Measurements from ENCODE around the gene SPEG.

The SPEG gene

GRCh38 chr2:219408204-219408603 lies 26.4 kb upstream of the SPEG start:
- no peak overlapping the region for H3K4me2 ChIP-seq (ENCODE audit: low read length)
- H3K4me1 ChIP-seq (ENCODE audit: control insufficient read depth, low read length) = no peaks in the 10 kb centered on the region
- no peaks in the 10 kb centered on the region for H3F3A ChIP-seq (ENCODE audit: control insufficient read depth, insufficient read depth)
- TF ChIP-seq, protein P1, sequence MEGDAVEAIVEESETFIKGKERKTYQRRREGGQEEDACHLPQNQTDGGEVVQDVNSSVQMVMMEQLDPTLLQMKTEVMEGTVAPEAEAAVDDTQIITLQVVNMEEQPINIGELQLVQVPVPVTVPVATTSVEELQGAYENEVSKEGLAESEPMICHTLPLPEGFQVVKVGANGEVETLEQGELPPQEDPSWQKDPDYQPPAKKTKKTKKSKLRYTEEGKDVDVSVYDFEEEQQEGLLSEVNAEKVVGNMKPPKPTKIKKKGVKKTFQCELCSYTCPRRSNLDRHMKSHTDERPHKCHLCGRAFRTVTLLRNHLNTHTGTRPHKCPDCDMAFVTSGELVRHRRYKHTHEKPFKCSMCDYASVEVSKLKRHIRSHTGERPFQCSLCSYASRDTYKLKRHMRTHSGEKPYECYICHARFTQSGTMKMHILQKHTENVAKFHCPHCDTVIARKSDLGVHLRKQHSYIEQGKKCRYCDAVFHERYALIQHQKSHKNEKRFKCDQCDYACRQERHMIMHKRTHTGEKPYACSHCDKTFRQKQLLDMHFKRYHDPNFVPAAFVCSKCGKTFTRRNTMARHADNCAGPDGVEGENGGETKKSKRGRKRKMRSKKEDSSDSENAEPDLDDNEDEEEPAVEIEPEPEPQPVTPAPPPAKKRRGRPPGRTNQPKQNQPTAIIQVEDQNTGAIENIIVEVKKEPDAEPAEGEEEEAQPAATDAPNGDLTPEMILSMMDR (IDR thresholded peaks at IDR 0.05; ENCODE audit: low read depth, low read length, poor library complexity, severe bottlenecking) = no peak
- TF ChIP-seq EZH2phosphoT487 (IDR thresholded peaks at IDR 0.05; ENCODE audit: borderline replicate concordance, low read length) = no peak
- no peak overlapping the region for H3K4me3 ChIP-seq (ENCODE audit: low read length)
- H3K79me2 ChIP-seq (ENCODE audit: control insufficient read depth, low read length) = no peaks in the 10 kb centered on the region
- no peak overlapping the region for H3K27ac ChIP-seq (ENCODE audit: low read depth, low read length)
- H3K9me3 ChIP-seq (ENCODE audit: control insufficient read depth, insufficient read depth, low read length) = peaks cover 3% of the 10 kb centered on the region
- no peaks in the 10 kb centered on the region for H3K9me2 ChIP-seq (replicated peaks; ENCODE audit: control insufficient read depth, low read length)
- peaks cover 2% of the 10 kb centered on the region; the same call in 1 of the 2 replicates for H3K27me3 ChIP-seq (ENCODE audit: control insufficient read depth, low read length)
- no peaks in the 10 kb centered on the region for H3K36me3 ChIP-seq (ENCODE audit: control insufficient read depth, low read length)
- no peaks in the 10 kb centered on the region for H4K20me1 ChIP-seq (ENCODE audit: control insufficient read depth, insufficient read depth, low read depth, low read length)

- no peaks in the 10 kb centered on the region for H3K4me1 ChIP-seq (ENCODE audit: control insufficient read depth, low read length)
- H3K9me3 ChIP-seq (ENCODE audit: control insufficient read depth, insufficient read depth, low read length) = peaks cover 3% of the 10 kb centered on the region
- H4K20me1 ChIP-seq (ENCODE audit: control insufficient read depth, insufficient read depth, low read depth, low read length) = no peaks in the 10 kb centered on the region
- TF ChIP-seq EZH2phosphoT487 (IDR thresholded peaks at IDR 0.05; ENCODE audit: borderline replicate concordance, low read length) = no peak
- TF ChIP-seq, protein P1 (IDR thresholded peaks at IDR 0.05; ENCODE audit: low read depth, low read length, poor library complexity, severe bottlenecking) = no peak
- H3K4me3 ChIP-seq (ENCODE audit: low read length) = no peak overlapping the region
- no peaks in the 10 kb centered on the region for H3K9me2 ChIP-seq (replicated peaks; ENCODE audit: control insufficient read depth, low read length)
- H3F3A ChIP-seq (ENCODE audit: control insufficient read depth, insufficient read depth) = no peaks in the 10 kb centered on the region
- H3K27ac ChIP-seq (ENCODE audit: low read depth, low read length) = no peak overlapping the region
- no peaks in the 10 kb centered on the region for H3K36me3 ChIP-seq (ENCODE audit: control insufficient read depth, low read length)
- no peaks in the 10 kb centered on the region; the same call in 1 of the 2 replicates for H3K27me3 ChIP-seq (ENCODE audit: control insufficient read depth, low read length)
- H3K79me2 ChIP-seq (ENCODE audit: control insufficient read depth, low read length) = no peaks in the 10 kb centered on the region
- no peak overlapping the region for H3K4me2 ChIP-seq (ENCODE audit: low read length)
Observed at GRCh38 chr2:219408631-219409030, 26.0 kb upstream of the SPEG start.

DNA sequence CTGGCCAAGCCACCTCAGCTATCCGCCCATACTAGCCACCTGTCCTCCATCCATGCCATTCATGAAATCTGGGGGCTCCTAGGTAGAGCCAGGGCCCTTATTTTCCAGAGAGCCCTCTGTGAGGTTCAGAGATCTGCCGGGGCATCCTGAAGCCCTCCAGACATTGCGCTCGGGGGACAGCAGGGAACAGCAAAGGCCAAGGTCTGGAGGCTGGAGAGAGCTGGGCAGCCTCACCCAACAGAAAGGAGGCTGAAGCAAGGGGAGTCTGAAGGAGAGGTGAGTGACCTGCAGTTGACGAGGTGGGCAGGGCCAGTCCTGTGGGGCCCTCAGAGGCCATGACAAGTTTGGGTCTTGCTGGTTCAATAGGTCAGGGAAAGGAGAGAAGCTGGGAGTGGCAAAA lies 25.0 kb upstream of the SPEG start:
- Histone ChIP-seq H3K36me3 (ENCODE audit: control insufficient read depth, low read length) (no peaks in the 10 kb centered on the region), H3K4me2 (ENCODE audit: low read length) (no peak overlapping the region), H3K79me2 (ENCODE audit: control insufficient read depth, low read length) (no peaks in the 10 kb centered on the region), H3K4me3 (ENCODE audit: low read length) (no peak overlapping the region), H3K9me3 (ENCODE audit: control insufficient read depth, insufficient read depth, low read length) (peaks cover 3% of the 10 kb centered on the region), H4K20me1 (ENCODE audit: control insufficient read depth, insufficient read depth, low read depth, low read length) (no peaks in the 10 kb centered on the region), H3K27ac (ENCODE audit: low read depth, low read length) (no peak overlapping the region), H3K27me3 (ENCODE audit: control insufficient read depth, low read length) (peaks cover 3% of the 10 kb centered on the region), H3K4me1 (ENCODE audit: control insufficient read depth, low read length) (no peaks in the 10 kb centered on the region), H3F3A (ENCODE audit: control insufficient read depth, insufficient read depth) (no peaks in the 10 kb centered on the region), H3K9me2 (replicated peaks; ENCODE audit: control insufficient read depth, low read length) (no peaks in the 10 kb centered on the region)
- TF ChIP-seq, protein P1 (IDR thresholded peaks at IDR 0.05; ENCODE audit: low read depth, low read length, poor library complexity, severe bottlenecking) = no peak
- TF ChIP-seq EZH2phosphoT487 (IDR thresholded peaks at IDR 0.05; ENCODE audit: borderline replicate concordance, low read length) = no peak

Data from DOHH2 (cell line).